ENCODE measurements around the gene TMEM163.

Gene TMEM163

GRCh38 chr2:134458950-134459349, 259.9 kb downstream of the TMEM163 start:
- H3K4me3 ChIP-seq (ENCODE audit: low read depth, low read length) = no peak overlapping the region
- no peak for TF ChIP-seq CTCF (IDR thresholded peaks at IDR 0.05; ENCODE audit: borderline replicate concordance, insufficient read depth, low read depth, low read length)

- no peak overlapping the region for H3K4me3 ChIP-seq (ENCODE audit: low read depth, low read length)
- TF ChIP-seq CTCF (IDR thresholded peaks at IDR 0.05; ENCODE audit: borderline replicate concordance, insufficient read depth, low read depth, low read length) = no peak
Measured at GRCh38 chr2:134458473-134458853, 260.3 kb downstream of the TMEM163 start.

GRCh38 chr2:134457765-134458472, 260.9 kb downstream of the TMEM163 start:
- TF ChIP-seq CTCF (IDR thresholded peaks at IDR 0.05; ENCODE audit: borderline replicate concordance, insufficient read depth, low read depth, low read length) = no peak
- H3K4me3 ChIP-seq (ENCODE audit: low read depth, low read length) = no peak overlapping the region

- no peak for TF ChIP-seq CTCF (IDR thresholded peaks at IDR 0.05; ENCODE audit: borderline replicate concordance, insufficient read depth, low read depth, low read length)
- no peak overlapping the region for H3K4me3 ChIP-seq (ENCODE audit: low read depth, low read length)
Measured at GRCh38 chr2:134457353-134457752, 261.4 kb downstream of the TMEM163 start.

GRCh38 chr2:134455426-134455825, 263.4 kb downstream of the TMEM163 start:
- TF ChIP-seq CTCF (IDR thresholded peaks at IDR 0.05; ENCODE audit: borderline replicate concordance, insufficient read depth, low read depth, low read length) = no peak
- no peak overlapping the region for H3K4me3 ChIP-seq (ENCODE audit: low read depth, low read length)

- H3K4me3 ChIP-seq (ENCODE audit: low read depth, low read length) = no peak overlapping the region
- no peak for TF ChIP-seq CTCF (IDR thresholded peaks at IDR 0.05; ENCODE audit: borderline replicate concordance, insufficient read depth, low read depth, low read length)
Measured at GRCh38 chr2:134454931-134455330, 263.9 kb downstream of the TMEM163 start.

GRCh38 chr2:134454426-134454825, 264.4 kb downstream of the TMEM163 start:
- TF ChIP-seq CTCF (IDR thresholded peaks at IDR 0.05; ENCODE audit: borderline replicate concordance, insufficient read depth, low read depth, low read length) = no peak

More at GRCh38 chr2:134454426-134454825, 264.4 kb downstream of the TMEM163 start:
- no peak overlapping the region for H3K4me3 ChIP-seq (ENCODE audit: low read depth, low read length)
